Thoracic aorta (tissue), 2 donors: ENCODE measurements around the gene CC2D2A. TPM values are rescaled to one million over a fixed set of nuclear protein-coding genes. Genes with fewer than 3 reads are reported as not detected.

Experiments used
- ATAC-seq: fragments of 150-250 bp; one replicate; pipeline ENCODE4 v1.8.0; 2017; ENCODE audit warnings: low read depth; ENCODE audit not compliant: insufficient number of reproducible peaks, low FRiP score
- DNase-seq: peaks from one replicate; pipeline ENCODE4 v3.0.0-alpha.2; 2020; ENCODE audit warnings: low spot score
- H3K27ac ChIP-seq, 2 donors: fragments of 200-600 bp; sonication (generic); 1 replicate in 1 of 2; 2 replicates in 1 of 2; pipeline ENCODE4 v1.5.1; 2016; ENCODE audit warnings: mild to moderate bottlenecking in 2 of 2, moderate library complexity in 2 of 2
- H3K27me3 ChIP-seq: fragments of 200-600 bp; sonication (generic); replicated peaks from 2 replicates; pipeline ENCODE4 v1.6.0; 2016; ENCODE audit warnings: mild to moderate bottlenecking; ENCODE audit not compliant: insufficient read depth
- H3K36me3 ChIP-seq: fragments of 200-600 bp; sonication (generic); one replicate; pipeline ENCODE4 v1.5.1; 2016
- H3K4me1 ChIP-seq, 2 donors: fragments of 200-600 bp; sonication (generic); 1 replicate in 1 of 2; 2 replicates in 1 of 2; pipeline versions ENCODE4 v1.5.1 to v1.6.0; 2016; ENCODE audit warnings: low read depth in 2 of 2, mild to moderate bottlenecking in 1 of 2; ENCODE audit not compliant: control insufficient read depth in 1 of 2
- H3K4me3 ChIP-seq: fragments of 200-600 bp; sonication (generic); 2 replicates; pipeline ENCODE4 v1.5.1; 2016; ENCODE audit warnings: mild to moderate bottlenecking
- H3K9me3 ChIP-seq: fragments of 200-600 bp; sonication (generic); 2 replicates; pipeline ENCODE4 v1.5.1; 2016
- total RNA-seq, 2 donors: library from RNA; depleted of rRNA; stranded (reverse); fragments of >200 nt; gene quantifications; one replicate each; pipeline versions ENCODE4 v1.1.0 to v1.2.3, GENCODE V29; 2016
- TF ChIP-seq, protein P1 (sequence below): fragments of 200-600 bp; sonication (generic); IDR thresholded peaks from one replicate; pipeline ENCODE4 v1.5.1; 2019; ENCODE audit warnings: antibody characterized with exemption

The CC2D2A gene
- total RNA-seq, 2 donors from 2014 or later: 44.1 to 59.8 TPM

DNA sequence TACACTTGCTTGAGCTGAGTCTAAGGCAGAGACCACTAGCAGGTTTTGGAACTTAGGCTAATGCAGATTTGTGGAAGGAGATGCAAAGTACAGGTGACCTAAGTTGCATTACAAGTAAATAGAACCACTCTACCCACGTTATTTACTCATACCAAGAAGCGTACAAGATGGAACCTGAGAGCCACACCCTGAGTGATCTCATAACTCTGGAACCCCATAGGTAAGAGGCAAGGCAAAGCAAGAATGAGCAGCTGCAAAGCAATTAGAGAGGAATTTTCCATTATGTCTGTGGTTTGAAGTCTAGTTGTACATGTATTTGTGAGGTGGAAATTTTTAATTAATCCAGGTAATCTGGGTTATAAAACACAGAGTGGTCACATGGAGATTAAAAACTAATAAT, 55.4 kb downstream of the CC2D2A start:
- ATAC-seq (no peak), DNase-seq (no peak)
- Histone ChIP-seq H3K9me3 (no peaks in the 10 kb centered on the region), H3K36me3 (peaks cover 3% of the 10 kb centered on the region), H3K4me3 (no peak overlapping the region), H3K27me3 (no peaks in the 10 kb centered on the region), H3K27ac (no peak overlapping the region), H3K4me1 (peaks cover 0 to 6% of the 10 kb centered on the region in 2 donors)
- TF ChIP-seq, protein P1, sequence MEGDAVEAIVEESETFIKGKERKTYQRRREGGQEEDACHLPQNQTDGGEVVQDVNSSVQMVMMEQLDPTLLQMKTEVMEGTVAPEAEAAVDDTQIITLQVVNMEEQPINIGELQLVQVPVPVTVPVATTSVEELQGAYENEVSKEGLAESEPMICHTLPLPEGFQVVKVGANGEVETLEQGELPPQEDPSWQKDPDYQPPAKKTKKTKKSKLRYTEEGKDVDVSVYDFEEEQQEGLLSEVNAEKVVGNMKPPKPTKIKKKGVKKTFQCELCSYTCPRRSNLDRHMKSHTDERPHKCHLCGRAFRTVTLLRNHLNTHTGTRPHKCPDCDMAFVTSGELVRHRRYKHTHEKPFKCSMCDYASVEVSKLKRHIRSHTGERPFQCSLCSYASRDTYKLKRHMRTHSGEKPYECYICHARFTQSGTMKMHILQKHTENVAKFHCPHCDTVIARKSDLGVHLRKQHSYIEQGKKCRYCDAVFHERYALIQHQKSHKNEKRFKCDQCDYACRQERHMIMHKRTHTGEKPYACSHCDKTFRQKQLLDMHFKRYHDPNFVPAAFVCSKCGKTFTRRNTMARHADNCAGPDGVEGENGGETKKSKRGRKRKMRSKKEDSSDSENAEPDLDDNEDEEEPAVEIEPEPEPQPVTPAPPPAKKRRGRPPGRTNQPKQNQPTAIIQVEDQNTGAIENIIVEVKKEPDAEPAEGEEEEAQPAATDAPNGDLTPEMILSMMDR: no peak

DNA sequence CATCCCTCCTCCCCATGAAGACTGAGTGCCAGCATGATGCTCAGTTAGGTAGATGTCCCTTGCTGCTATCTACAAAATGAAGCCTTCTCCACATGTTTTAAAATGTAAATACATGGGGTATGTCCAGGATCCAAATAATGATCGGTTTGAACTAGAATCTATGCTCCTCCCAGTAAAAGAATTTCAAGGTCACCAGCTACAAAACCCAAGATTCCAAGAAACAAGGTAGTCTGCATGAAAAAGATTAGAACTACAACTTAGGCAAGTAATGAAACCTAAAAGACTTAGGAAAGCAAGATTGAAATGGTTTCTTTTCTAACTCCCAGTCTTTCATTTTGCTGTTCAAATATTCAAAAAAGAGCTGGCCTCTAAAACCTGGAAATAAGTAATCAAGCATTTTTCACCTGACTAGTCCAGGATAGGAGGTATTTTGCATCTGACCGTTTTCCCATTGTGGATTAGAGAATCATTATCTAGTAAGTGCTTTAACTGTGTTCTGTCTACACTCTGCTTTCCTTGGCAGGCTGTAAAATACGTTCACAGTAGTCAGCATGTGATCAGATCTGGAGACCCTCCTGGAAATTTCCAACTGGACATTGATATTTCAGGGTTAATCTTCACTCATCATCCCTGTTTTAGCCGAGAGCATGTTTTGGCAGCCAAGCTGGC, 57.4 kb downstream of the CC2D2A start:
- Histone ChIP-seq H3K27me3 (no peaks in the 10 kb centered on the region), H3K36me3 (peaks cover 3% of the 10 kb centered on the region), H3K9me3 (no peaks in the 10 kb centered on the region), H3K27ac (no peak overlapping the region), H3K4me1 (no peaks in the 10 kb centered on the region), H3K4me3 (no peak overlapping the region)
- ATAC-seq (no peak), DNase-seq (no peak)
- TF ChIP-seq, protein P1: no peak

DNA sequence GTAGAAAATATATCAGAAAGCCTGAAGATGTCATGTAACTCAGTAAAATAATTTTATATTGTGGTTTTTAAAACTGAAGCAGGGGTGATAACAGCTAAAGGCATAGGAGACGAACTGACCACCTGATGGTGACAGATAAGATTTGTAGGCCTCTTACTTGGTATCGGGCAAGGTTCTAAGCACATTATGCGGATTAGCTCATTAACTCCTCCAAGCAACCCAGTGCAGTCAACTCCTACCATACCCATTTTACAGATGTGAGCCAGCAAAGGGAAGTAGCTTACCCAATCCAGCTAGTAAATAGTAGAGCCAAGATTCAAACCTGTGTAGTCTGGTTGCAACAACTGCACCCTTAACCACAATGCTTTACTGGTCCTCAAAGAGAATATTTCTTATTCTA, 62.1 kb downstream of the CC2D2A start:
- Histone ChIP-seq H3K27ac (no peak overlapping the region), H3K36me3 (no peaks in the 10 kb centered on the region), H3K4me1 (peaks cover 0 to 16% of the 10 kb centered on the region in 2 donors), H3K4me3 (no peak overlapping the region), H3K9me3 (no peaks in the 10 kb centered on the region), H3K27me3 (no peaks in the 10 kb centered on the region)
- no peak for ATAC-seq
- DNase-seq: no peak
- TF ChIP-seq, protein P1: no peak

DNA sequence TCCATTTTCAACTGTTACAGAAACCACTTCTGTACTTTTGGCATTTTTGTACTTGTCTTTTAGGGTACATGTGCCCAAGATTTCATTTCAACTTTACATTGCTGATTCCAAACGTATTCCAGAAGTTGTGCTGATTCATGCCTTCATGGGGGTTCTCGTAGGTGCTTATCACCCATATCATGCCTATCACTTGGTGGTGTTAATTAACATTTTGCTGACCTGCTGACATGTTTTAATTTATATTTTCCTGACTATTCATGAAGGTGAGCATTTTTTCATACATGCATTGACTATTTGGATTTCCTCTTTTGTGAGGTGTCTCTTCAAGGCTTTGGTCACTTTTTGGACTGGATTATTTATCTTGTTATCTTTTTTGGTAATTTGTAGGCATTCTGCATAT, 64.1 kb downstream of the CC2D2A start:
- peaks cover 0 to 23% of the 10 kb centered on the region in 2 donors for H3K4me1 ChIP-seq
- TF ChIP-seq, protein P1: no peak
- ATAC-seq (no peak), DNase-seq (no peak)
- peaks cover 7% of the 10 kb centered on the region for H3K36me3 ChIP-seq
- H3K9me3 ChIP-seq: no peaks in the 10 kb centered on the region
- H3K4me3 ChIP-seq: no peak overlapping the region
- no peak overlapping the region for H3K27ac ChIP-seq
- H3K27me3 ChIP-seq: no peaks in the 10 kb centered on the region

DNA sequence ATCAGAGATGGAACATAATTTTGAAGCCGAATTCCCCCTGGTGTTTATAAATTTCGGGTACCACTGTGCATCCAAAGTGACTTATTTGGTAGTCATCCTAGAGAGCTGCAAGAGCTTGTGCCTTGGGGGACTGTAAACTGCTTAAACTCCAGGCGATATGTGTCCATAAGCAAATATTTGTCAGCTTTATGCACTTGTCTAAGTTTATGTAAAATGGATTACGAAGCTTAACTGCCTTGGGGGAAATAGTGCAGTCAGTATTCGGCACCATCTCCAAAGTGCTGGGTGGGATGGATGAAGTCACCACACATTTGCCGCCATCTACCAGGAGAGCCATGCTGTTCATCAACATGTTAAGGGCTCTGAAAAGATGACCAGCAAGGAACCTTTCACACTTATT, 65.9 kb downstream of the CC2D2A start:
- Histone ChIP-seq H3K4me3 (no peak overlapping the region), H3K9me3 (no peaks in the 10 kb centered on the region), H3K4me1 (peaks cover 0 to 23% of the 10 kb centered on the region in 2 donors), H3K27me3 (no peaks in the 10 kb centered on the region), H3K27ac (no peak overlapping the region), H3K36me3 (peaks cover 7% of the 10 kb centered on the region)
- TF ChIP-seq, protein P1: no peak
- ATAC-seq (no peak), DNase-seq (no peak)
